Measurements from ENCODE around the gene KRTAP9-3. TPM values are rescaled to one million over a fixed set of nuclear protein-coding genes. Genes with fewer than 3 reads are reported as not detected.
"Not testable (repeated sequence)": the region's sequence is repeated elsewhere in the genome, so short reads cannot be mapped to it uniquely, and the experiment has no call there.

The KRTAP9-3 gene
- total and polyA plus RNA-seq, 10 donors = not detected

DNA sequence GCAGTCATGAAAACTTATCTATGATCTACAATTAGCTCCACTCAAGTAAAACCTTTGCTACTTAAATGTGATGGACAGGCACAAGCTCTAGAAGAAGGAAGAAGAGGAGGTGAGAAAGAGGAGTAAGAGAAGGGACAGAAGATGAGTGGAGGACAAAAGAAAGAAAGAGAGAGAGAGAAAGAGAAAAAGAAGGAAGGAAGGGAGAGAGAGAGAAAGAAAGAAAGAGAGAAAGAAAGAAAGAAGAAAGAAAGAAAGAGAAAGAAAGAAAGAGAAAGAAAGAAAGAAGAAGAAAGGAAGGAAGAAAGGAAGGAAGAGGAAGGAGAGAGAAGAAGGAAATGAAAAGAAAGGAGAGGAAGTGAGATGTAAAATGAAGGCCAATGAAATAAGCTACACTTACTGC lies 2.2 kb upstream of the KRTAP9-3 start:
- Histone ChIP-seq H3K4me1 (no peaks in the 10 kb centered on the region), H3K9me3 (no peaks in the 10 kb centered on the region), H3K36me3 (no peaks in the 10 kb centered on the region), H3K27me3 (replicated peaks in 1 of 7) (peaks cover 0 to 40% (median 5%) of the 10 kb centered on the region in 7 donors), H3K27ac (no peak overlapping the region), H3K4me3 (no peak overlapping the region)
- intact Hi-C loops (cut with DNase I; ENCODE audit: low total_unique reads) = loop anchor here (2.0 kb wide), 1 partner anchor 15 kb away; no protein-coding TSS in a partner anchor
- DNase-seq = no peak
- TF ChIP-seq POLR2A (IDR thresholded peaks at IDR 0.05) = no peak
- TF ChIP-seq POLR2AphosphoS5 (IDR thresholded peaks at IDR 0.05) = no peak
- TF ChIP-seq CTCF (IDR thresholded peaks at IDR 0.05 in 8 of 11, conservative IDR thresholded peaks at IDR 0.05 in 3 of 11) = no peak

GRCh38 chr17:41231731-41232130 lies 518 bp upstream of the KRTAP9-3 start:
- Histone ChIP-seq H3K27me3 (replicated peaks in 1 of 7) (peaks cover 0 to 30% (median 5%) of the 10 kb centered on the region in 7 donors), H3K4me1 (no peaks in the 10 kb centered on the region), H3K4me3 (no peak overlapping the region), H3K9me3 (no peaks in the 10 kb centered on the region), H3K27ac (no peak overlapping the region), H3K36me3 (no peaks in the 10 kb centered on the region)
- intact Hi-C loops (cut with DNase I; ENCODE audit: low total_unique reads) = loop anchor here (2.0 kb wide), 1 partner anchor 13 kb away; no protein-coding TSS in a partner anchor
- DNase-seq = no peak
- 86 to 93% (median 92%) methylated on average over 6 of the region's 6 CpGs for WGBS, 5 donors
- TF ChIP-seq POLR2A (IDR thresholded peaks at IDR 0.05) = no peak
- TF ChIP-seq CTCF (IDR thresholded peaks at IDR 0.05 in 8 of 11, conservative IDR thresholded peaks at IDR 0.05 in 3 of 11) = no peak
- TF ChIP-seq POLR2AphosphoS5 (IDR thresholded peaks at IDR 0.05) = no peak

DNA sequence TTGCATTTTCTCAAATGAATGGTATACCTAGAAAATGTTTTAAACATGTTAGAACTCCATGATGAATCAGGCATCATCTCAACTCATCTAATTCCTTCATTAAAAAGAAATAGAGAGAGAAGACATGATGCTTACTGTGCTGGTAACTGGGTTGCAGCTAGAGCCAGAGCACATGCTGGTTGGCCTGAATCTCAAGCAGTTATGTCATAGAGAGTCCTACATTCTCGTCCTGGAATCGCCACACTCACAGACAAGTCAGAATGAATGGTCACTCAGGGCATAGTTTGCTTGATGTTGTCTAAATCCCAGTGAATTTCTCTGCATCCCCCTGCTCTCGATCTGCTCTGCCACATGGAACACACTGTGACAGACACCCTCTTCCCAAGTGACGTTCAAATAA lies 4.9 kb downstream of the KRTAP9-3 start:
- H3K27me3 ChIP-seq (replicated peaks in 1 of 7) = peaks cover 0 to 24% (median 0%) of the 10 kb centered on the region in 7 donors
- H3K36me3 ChIP-seq; intact Hi-C loops (cut with DNase I; ENCODE audit: low total_unique reads); H3K4me1 ChIP-seq; H3K4me3 ChIP-seq; H3K27ac ChIP-seq; DNase-seq; H3K9me3 ChIP-seq: not testable (repeated sequence)
- 75 to 87% (median 83%) methylated on average over 4 of the region's 4 CpGs for WGBS, 5 donors

DNA sequence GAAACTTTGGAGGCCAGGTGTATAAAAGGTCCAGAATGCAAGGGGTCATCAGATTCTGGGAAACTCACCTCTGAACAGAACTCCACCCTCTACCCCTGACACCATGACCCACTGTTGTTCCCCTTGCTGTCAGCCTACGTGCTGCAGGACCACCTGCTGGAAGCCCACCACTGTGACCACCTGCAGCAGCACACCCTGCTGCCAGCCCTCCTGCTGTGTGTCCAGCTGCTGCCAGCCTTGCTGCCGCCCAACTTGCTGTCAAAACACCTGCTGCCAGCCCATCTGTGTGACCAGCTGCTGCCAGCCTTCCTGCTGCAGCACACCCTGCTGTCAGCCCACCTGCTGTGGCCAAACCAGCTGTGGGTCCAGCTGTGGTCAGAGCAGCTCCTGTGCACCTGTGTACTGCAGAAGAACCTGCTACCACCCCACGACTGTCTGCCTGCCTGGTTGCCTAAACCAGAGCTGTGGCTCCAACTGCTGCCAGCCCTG lies 5.7 kb downstream of the KRTAP9-3 start, which contains the start of gene KRTAP9-8:
KRTAP9-8 (plus strand) TSS at position 51 of the 489 bp plus-strand sequence; CDS start at position 104, 53 bp downstream.
- H3K4me3 ChIP-seq; intact Hi-C loops (cut with DNase I; ENCODE audit: low total_unique reads); DNase-seq; H3K36me3 ChIP-seq; H3K4me1 ChIP-seq; H3K9me3 ChIP-seq; H3K27ac ChIP-seq: not testable (repeated sequence)
- 33 to 70% (median 55%) methylated on average over 2 to 3 of the region's 3 CpGs; no CpG with 5 or more reads in 1 of the 5 donors for WGBS, 5 donors
- H3K27me3 ChIP-seq (replicated peaks in 1 of 7) = peaks cover 0 to 18% (median 0%) of the 10 kb centered on the region in 7 donors

DNA sequence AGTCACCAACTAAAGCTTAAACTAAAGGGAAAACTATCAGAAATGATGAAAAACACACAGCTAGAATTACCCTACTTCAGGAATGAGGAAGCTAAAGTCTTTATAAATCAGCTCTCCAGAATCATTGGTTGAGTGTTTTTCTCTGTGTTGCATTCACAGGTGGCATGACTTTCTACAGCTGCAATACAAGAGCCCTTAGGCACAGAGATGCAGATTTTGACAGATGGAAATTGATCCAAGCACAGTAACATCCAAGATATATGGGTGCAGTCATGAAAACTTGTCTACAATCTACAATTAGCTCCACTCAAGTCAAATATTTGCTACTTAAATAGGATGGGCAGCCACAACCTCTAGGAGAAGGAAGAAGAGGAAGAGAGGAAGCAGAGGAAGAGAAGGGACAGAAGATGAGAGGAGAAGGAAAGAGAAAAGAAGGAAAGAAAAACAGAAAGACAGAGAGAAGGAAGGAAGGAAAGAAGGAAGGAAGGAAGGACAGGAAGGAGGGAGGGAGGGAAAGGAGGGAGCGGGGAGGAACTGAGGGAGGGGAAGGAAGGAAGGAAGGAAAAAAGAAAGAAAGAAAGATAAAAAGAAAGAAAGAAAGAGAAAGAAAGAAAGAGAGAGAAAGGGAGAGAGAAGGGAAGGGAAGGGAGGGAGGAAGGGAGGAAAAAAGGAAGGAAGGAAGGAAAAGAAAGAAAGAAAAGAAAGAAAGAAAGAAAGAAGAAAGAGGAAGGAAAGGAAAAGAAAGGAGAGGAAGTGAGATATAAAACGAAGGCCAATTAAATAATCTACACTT lies 14.9 kb downstream of the KRTAP9-3 start:
- H3K4me3 ChIP-seq; H3K27ac ChIP-seq; H3K36me3 ChIP-seq; H3K4me1 ChIP-seq; H3K9me3 ChIP-seq; H3K27me3 ChIP-seq (replicated peaks in 1 of 7); intact Hi-C loops (cut with DNase I; ENCODE audit: low total_unique reads); DNase-seq: not testable (repeated sequence)
- WGBS, 5 donors = 42 to 54% (median 45%) methylated on average over 2 of the region's 2 CpGs

GRCh38 chr17:41249637-41250240 lies 17.5 kb downstream of the KRTAP9-3 start, which contains the start of gene KRTAP9-4:
TSS of gene KRTAP9-4 (plus strand) at chr17:41249687. CDS start at chr17:41249721, 34 bp downstream.
- H3K36me3 ChIP-seq; H3K4me1 ChIP-seq; H3K27ac ChIP-seq; H3K4me3 ChIP-seq; intact Hi-C loops (cut with DNase I; ENCODE audit: low total_unique reads); DNase-seq; H3K27me3 ChIP-seq (replicated peaks in 1 of 7); H3K9me3 ChIP-seq: not testable (repeated sequence)
- 44 to 72% (median 70%) methylated on average over 1 to 2 of the region's 2 CpGs for WGBS, 5 donors

Measured in spleen (tissue), 11 donors.